Tibial nerve (tissue), 3 donors: ENCODE results near the gene SNCA.

ENCODE experiments used
- CTCF ChIP-seq, 5 experiments: fragments of 200-600 bp in 3 of 5; fragments of 450-650 bp in 2 of 5; sonication (generic) in 3 of 5; IDR thresholded peaks; one replicate each; pipeline ENCODE4 v1.5.1; 2016 to 2019; ENCODE audit warnings: antibody characterized with exemption in 5 of 5, mild to moderate bottlenecking in 3 of 5, moderate library complexity in 2 of 5
- POLR2A ChIP-seq, 2 donors: fragments of 450-650 bp; IDR thresholded peaks; one replicate each; pipeline ENCODE4 v1.6.1; 2017; ENCODE audit warnings: antibody characterized with exemption in 2 of 2, mild to moderate bottlenecking in 2 of 2, moderate library complexity in 2 of 2

GRCh38 chr4:89837385-89837992, 528 bp upstream of the SNCA start:
- TF ChIP-seq CTCF (IDR thresholded peaks at IDR 0.05) (peak in 1 of 5 experiments; percentile 8), POLR2A (IDR thresholded peaks at IDR 0.05) (no peak)
